ENCODE data around the gene DLX2.

DLX2 gene

GRCh38 chr2:172100080-172100934, 2.4 kb downstream of the DLX2 start:
- TF ChIP-seq CTCF (conservative IDR thresholded peaks at IDR 0.05; ENCODE audit: low read depth, low read length) = no peak
- no peak for DNase-seq (ENCODE audit: low read depth)
- H3K4me3 ChIP-seq (ENCODE audit: low read length) = no peak overlapping the region

GRCh38 chr2:172099472-172100079, 3.1 kb downstream of the DLX2 start:
- H3K4me3 ChIP-seq (ENCODE audit: low read length) = peak overlapping the region; percentile 44
- DNase-seq (ENCODE audit: low read depth) = no peak
- TF ChIP-seq CTCF (conservative IDR thresholded peaks at IDR 0.05; ENCODE audit: low read depth, low read length) = no peak

- peak overlapping the region; percentile 44 for H3K4me3 ChIP-seq (ENCODE audit: low read length)
- no peak for DNase-seq (ENCODE audit: low read depth)
- no peak for TF ChIP-seq CTCF (conservative IDR thresholded peaks at IDR 0.05; ENCODE audit: low read depth, low read length)
Measured at GRCh38 chr2:172098650-172099471, 3.8 kb downstream of the DLX2 start.

- DNase-seq (ENCODE audit: low read depth) = no peak
- no peak overlapping the region for H3K4me3 ChIP-seq (ENCODE audit: low read length)
Measured at GRCh38 chr2:172098287-172098649, 4.4 kb downstream of the DLX2 start.

GRCh38 chr2:172097557-172098131, 5.1 kb downstream of the DLX2 start:
- TF ChIP-seq CTCF (conservative IDR thresholded peaks at IDR 0.05; ENCODE audit: low read depth, low read length) = no peak
- DNase-seq (ENCODE audit: low read depth) = no peak
- no peak overlapping the region for H3K4me3 ChIP-seq (ENCODE audit: low read length)

More at GRCh38 chr2:172098287-172098649, 4.4 kb downstream of the DLX2 start:
- no peak for TF ChIP-seq CTCF (conservative IDR thresholded peaks at IDR 0.05; ENCODE audit: low read depth, low read length)

- TF ChIP-seq CTCF (conservative IDR thresholded peaks at IDR 0.05; ENCODE audit: low read depth, low read length) = no peak
- H3K4me3 ChIP-seq (ENCODE audit: low read length) = peak overlapping the region; percentile 33
- DNase-seq (ENCODE audit: low read depth) = no peak
Measured at GRCh38 chr2:172096626-172097547, 5.8 kb downstream of the DLX2 start.
